Endothelial cell of umbilical vein (primary cell): ENCODE results near the gene PAK6. TPM values are rescaled to one million over a fixed set of nuclear protein-coding genes. Genes with fewer than 3 reads are reported as not detected.

ENCODE experiments used
- Bru-seq: library from RNA; stranded (reverse); fragments of 400-500 nt; gene quantifications from one replicate; lab custom pipeline; 2021; lab: Mats Ljungman, UMichigan
- BruChase-seq, 2 experiments: library from RNA; stranded (reverse); fragments of 400-500 nt; gene quantifications; one replicate each; lab custom pipeline; 2021; lab: Mats Ljungman, UMichigan
- BruUV-seq: library from RNA; stranded (reverse); fragments of 400-500 nt; replicated peaks from 2 replicates; lab custom pipeline; 2021; lab: Mats Ljungman, UMichigan
- CTCF ChIA-PET: fragments of 300-600, 350-600 bp; sonication (Branson Sonifier 250); formaldehyde crosslinking; loops from one replicate; lab custom pipeline; 2021; ENCODE audit warnings: antibody characterized with exemption, inconsistent platforms; lab: Charles Lee
- POLR2A ChIA-PET: fragments of 300-600, 350-600 bp; sonication (Branson Sonifier 250); formaldehyde crosslinking; loops from one replicate; lab custom pipeline; 2021; ENCODE audit warnings: antibody characterized with exemption, inconsistent platforms; lab: Charles Lee
- DNase-seq: peaks from one replicate; pipeline ENCODE4 v3.0.0-alpha.2; 2011; ENCODE audit warnings: low read depth, low spot score
- FAIRE-seq: peaks from 2 replicates; lab custom pipeline; 2011; peaks lifted over from hg19 to GRCh38; lab: Jason Lieb, UNC
- H2AFZ ChIP-seq: 2 replicates; pipeline ENCODE4 v1.6.0; 2012; ENCODE audit warnings: low read depth, low read length, control low read depth, inconsistent platforms
- H3K27ac ChIP-seq: 2 replicates; pipeline ENCODE4 v1.5.1; 2011; ENCODE audit warnings: low read depth, mild to moderate bottlenecking, control low read depth, low read length, moderate library complexity; ENCODE audit not compliant: insufficient read depth
- H3K27me3 ChIP-seq, 2 experiments: 2 replicates each; pipeline versions ENCODE4 v1.6.0 to v1.6.1; 2011; ENCODE audit warnings: low read length in 2 of 2, mixed read lengths in 1 of 2; ENCODE audit not compliant: control insufficient read depth in 2 of 2, insufficient read depth in 2 of 2
- H3K36me3 ChIP-seq, 2 experiments: 2 replicates in 1 of 2; 3 replicates in 1 of 2; pipeline ENCODE4 v1.5.1; 2011; ENCODE audit warnings: low read length in 2 of 2, mild to moderate bottlenecking in 1 of 2, moderate library complexity in 1 of 2; ENCODE audit not compliant: control insufficient read depth in 2 of 2, insufficient read depth in 2 of 2; ENCODE audit errors: extremely low read depth in 1 of 2
- H3K4me1 ChIP-seq: 3 replicates; pipeline ENCODE4 v1.5.1; 2011; ENCODE audit warnings: mild to moderate bottlenecking, low read length; ENCODE audit not compliant: control insufficient read depth, insufficient read depth; ENCODE audit errors: extremely low read depth
- H3K4me2 ChIP-seq: 2 replicates; pipeline ENCODE4 v1.6.1; 2011; ENCODE audit warnings: low read length, control low read depth, mixed read lengths; ENCODE audit not compliant: insufficient read depth
- H3K4me3 ChIP-seq, 3 experiments: fragments of 200-600 bp in 1 of 3; sonication (generic), shearing (Covaris generic) in 1 of 3; replicated peaks in 1 of 3; 2 replicates each; pipeline ENCODE4 v1.5.1; 2011 to 2016; ENCODE audit warnings: control low read depth in 3 of 3, low read length in 3 of 3, mild to moderate bottlenecking in 2 of 3, inconsistent platforms in 1 of 3, low read depth in 1 of 3, moderate library complexity in 1 of 3; ENCODE audit not compliant: insufficient read depth in 1 of 3
- H3K79me2 ChIP-seq: 2 replicates; pipeline ENCODE4 v1.6.0; 2012; ENCODE audit warnings: low read length, inconsistent platforms; ENCODE audit not compliant: control insufficient read depth, insufficient read depth
- H3K9ac ChIP-seq: replicated peaks from 2 replicates; pipeline ENCODE3; 2011; ENCODE audit warnings: low read length, control low read depth; ENCODE audit not compliant: insufficient read depth; ENCODE audit errors: extremely low read depth
- H3K9me1 ChIP-seq: replicated peaks from 3 replicates; pipeline ENCODE4 v1.6.0; 2011; ENCODE audit warnings: mild to moderate bottlenecking, low read length; ENCODE audit not compliant: control insufficient read depth, insufficient read depth; ENCODE audit errors: extremely low read depth
- H3K9me3 ChIP-seq: replicated peaks from 2 replicates; pipeline ENCODE4 v1.5.1; 2012; ENCODE audit warnings: low read length, inconsistent platforms; ENCODE audit not compliant: control insufficient read depth, insufficient read depth
- H4K20me1 ChIP-seq: replicated peaks from 2 replicates; pipeline ENCODE3; 2011; ENCODE audit warnings: mild to moderate bottlenecking, low read length; ENCODE audit not compliant: control insufficient read depth, insufficient read depth; ENCODE audit errors: extremely low read depth
- EZH2 ChIP-seq: IDR thresholded peaks from 2 replicates; pipeline ENCODE4 v1.6.1; 2012; ENCODE audit warnings: borderline replicate concordance, low read depth, mild to moderate bottlenecking, moderate library complexity, low read length, inconsistent platforms; ENCODE audit not compliant: severe bottlenecking
- FOS ChIP-seq: IDR thresholded peaks from 2 replicates; pipeline ENCODE4 v1.6.1; 2011; ENCODE audit warnings: mild to moderate bottlenecking, low read length, moderate library complexity, borderline replicate concordance; ENCODE audit not compliant: insufficient read depth
- GATA2 ChIP-seq: IDR thresholded peaks from 2 replicates; pipeline ENCODE4 v1.7.0; 2011; ENCODE audit warnings: low read depth, mild to moderate bottlenecking, moderate library complexity, mixed read lengths, low read length; ENCODE audit not compliant: insufficient read length, insufficient read depth
- JUN ChIP-seq: IDR thresholded peaks from 2 replicates; pipeline ENCODE4 v1.6.1; 2011; ENCODE audit warnings: borderline replicate concordance, low read depth; ENCODE audit not compliant: insufficient read length, insufficient read depth
- POLR2AphosphoS5 ChIP-seq: IDR thresholded peaks from 2 replicates; pipeline ENCODE4 v1.6.1; 2012; ENCODE audit warnings: low read depth, mild to moderate bottlenecking, control low read depth, low read length, moderate library complexity; ENCODE audit not compliant: insufficient read depth
- dilution Hi-C: fragments of 300-500 bp; cut with MboI; formaldehyde crosslinking; loops from one replicate; pipeline ENCODE4 v1.15.0; 2019; ENCODE audit warnings: low sequenced_read_pairs; ENCODE audit not compliant: extremely low pct_ligation_motif_present
- intact Hi-C: fragments of 100-400 bp; cut with micrococcal nuclease; formaldehyde crosslinking; loops from one replicate; pipeline ENCODE4 v1.10.0; 2022
- long read RNA-seq: library from polyadenylated mRNA; stranded (forward); transcript quantifications from one replicate; pipeline ENCODE4 v2.0.0, GENCODE V29; 2021
- polyA minus RNA-seq, 3 experiments: library from RNA; depleted of rRNA, polyadenylated mRNA; stranded (reverse); fragments of >200 nt; gene quantifications; 1 replicate in 1 of 3; 2 replicates in 2 of 3; pipeline ENCODE4 v1.2.3, GENCODE V29; 2011
- polyA plus RNA-seq, 4 experiments: library from polyadenylated mRNA; depleted of rRNA in 3 of 4; stranded (reverse) in 3 of 4; unstranded in 1 of 4; fragments of >200 nt; gene quantifications; 2 replicates each; pipeline versions ENCODE4 v1.2.1 to v1.2.3, GENCODE V29; 2011 to 2012; ENCODE audit warnings: missing spikeins in 1 of 4
- total RNA-seq: library from RNA; stranded (reverse); gene quantifications from 2 replicates; pipeline ENCODE4 v1.2.3, GENCODE V29; 2021

PAK6 gene
- total RNA-seq (not detected in 2 replicates), polyA plus RNA-seq (not detected in 2 replicates), polyA minus RNA-seq (not detected in 2 replicates), Bru-seq, nascent RNA (not detected), BruChase-seq, experiment 1, labeled RNA remaining after a 6-hour chase (percentile 18 among the genes with signal in this experiment), BruChase-seq, experiment 2, labeled RNA remaining after a 2-hour chase (percentile 24 among the genes with signal in this experiment)
- not detected in 2 replicates for polyA plus RNA-seq (2011; cell fraction: cytosol; rRNA removed)
- polyA plus RNA-seq (2011; cell fraction: nucleus; rRNA removed) = not detected in 2 replicates
- polyA plus RNA-seq (2012) = not detected in 2 replicates
- not detected for polyA minus RNA-seq (2011; cell fraction: cytosol; rRNA and poly(A)+ RNA removed)
- not detected in 2 replicates for polyA minus RNA-seq (2011; cell fraction: nucleus; rRNA and poly(A)+ RNA removed)
- long read RNA-seq = 0 reads

DNA sequence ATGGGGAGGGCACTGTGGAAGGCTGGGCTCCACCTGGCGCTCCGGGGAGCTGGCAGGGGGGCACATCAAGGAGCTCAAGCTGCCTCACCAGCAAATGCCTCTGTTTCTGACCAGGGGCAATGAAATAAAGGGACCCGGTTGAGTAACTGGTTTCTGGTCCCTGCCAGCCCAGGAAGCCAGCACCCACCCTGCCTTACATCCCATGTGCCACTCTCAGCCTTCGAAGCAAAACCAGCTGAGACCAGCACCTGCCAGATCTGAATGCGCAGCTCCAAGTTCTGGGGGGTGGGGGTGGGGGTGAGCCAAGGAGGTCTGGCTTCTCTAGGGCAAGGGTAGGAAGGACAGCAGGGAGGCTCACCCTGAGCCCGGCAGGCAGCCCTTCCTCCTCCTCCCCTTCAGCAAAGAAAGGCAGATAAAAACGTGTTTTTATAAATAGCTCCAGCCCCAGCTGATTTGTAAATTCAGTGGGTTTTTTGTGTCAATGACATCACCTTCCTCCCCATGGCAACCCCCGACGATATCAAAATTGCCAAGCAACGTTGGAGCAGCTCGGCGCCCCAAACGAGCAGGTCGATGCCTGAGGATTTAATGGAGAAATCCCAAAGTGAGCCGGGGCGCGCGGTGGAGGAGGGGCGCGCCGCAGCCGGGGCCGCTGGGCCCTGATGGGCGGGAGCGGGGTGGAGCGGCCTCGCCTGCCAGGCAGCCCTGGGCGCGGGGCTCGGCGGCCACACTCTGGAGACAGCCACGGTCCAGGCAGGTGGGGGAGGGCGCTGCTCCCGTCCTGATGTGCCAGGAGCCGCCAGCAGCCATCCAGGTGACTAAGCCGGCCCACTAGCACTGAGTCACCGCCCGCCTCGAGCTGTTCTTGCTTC lies at the start of gene PAK6:
Gene PAK6, plus strand, starts transcription at position 532 of the 872 bp plus-strand sequence. CDS start 25,723 bp downstream, outside the sequence.
- peak within 1 kb of the TSS; percentile 52 for H2AFZ ChIP-seq
- BruUV-seq = no TSS peak
- H3K36me3 ChIP-seq = no peaks in the 10 kb centered on the region
- H3K27ac ChIP-seq = no peak within 1 kb of the TSS
- H3K79me2 ChIP-seq = no peaks in the 10 kb centered on the region
- H3K9me1 ChIP-seq = no peaks in the 10 kb centered on the region
- H3K27me3 ChIP-seq = peaks cover 10 to 14% of the 10 kb centered on the region in 2 experiments
- H4K20me1 ChIP-seq = no peaks in the 10 kb centered on the region
- peak within 1 kb of the TSS in 2 of 3 experiments; percentile 13 to 37 for H3K4me3 ChIP-seq
- peak within 1 kb of the TSS; percentile 19 for H3K9ac ChIP-seq
- CTCF ChIA-PET = interaction anchor here (0.8 to 7.9 kb wide), 13 partner anchors 8 to 132 kb away, joined by 3 to 63 read pairs (median 3); no protein-coding TSS in a partner anchor
- H3K4me2 ChIP-seq = peak within 1 kb of the TSS; percentile 47
- dilution Hi-C loops = no loop called here
- TF ChIP-seq GATA2 (no peak), EZH2 (peak; percentile 49)
- POLR2A ChIA-PET = interaction anchor here (0.6 kb wide), 1 partner anchor 163 kb away, joined by 4 read pairs; no protein-coding TSS in a partner anchor
- intact Hi-C loops = loop anchor here (1.0 kb wide), 1 partner anchor 36 kb away; no protein-coding TSS in a partner anchor
- peaks cover 4% of the 10 kb centered on the region for H3K4me1 ChIP-seq
- FAIRE-seq = peak; percentile 28
- no peaks in the 10 kb centered on the region for H3K9me3 ChIP-seq
- DNase-seq = peak; percentile 11

- DNase-seq (peak; percentile 59), FAIRE-seq (no peak)
- dilution Hi-C loops = no loop called here
- peaks cover 0 to 18% of the 10 kb centered on the region in 2 experiments for H3K36me3 ChIP-seq
- no peaks in the 10 kb centered on the region for H4K20me1 ChIP-seq
- no peaks in the 10 kb centered on the region for H3K27me3 ChIP-seq
- no peak overlapping the region for H3K9ac ChIP-seq
- no peaks in the 10 kb centered on the region for H3K9me1 ChIP-seq
- intact Hi-C loops = no loop called here
- H3K4me1 ChIP-seq = no peaks in the 10 kb centered on the region
- ChIA-PET CTCF (no interaction called here), POLR2A (no interaction called here)
- no peak overlapping the region for H3K4me3 ChIP-seq
- H3K27ac ChIP-seq = peak overlapping the region; percentile 58
- no peaks in the 10 kb centered on the region for H3K9me3 ChIP-seq
- H3K79me2 ChIP-seq = peaks cover 39% of the 10 kb centered on the region
- TF ChIP-seq POLR2AphosphoS5 = peak; percentile 33
- TF ChIP-seq FOS = peak; percentile 62
- peak; percentile 69 for TF ChIP-seq JUN
- no peak for TF ChIP-seq EZH2
- no peak overlapping the region for H3K4me2 ChIP-seq
- no TSS peak for BruUV-seq
- no peak overlapping the region for H2AFZ ChIP-seq
Measured at GRCh38 chr15:40190591-40190990, 48.3 kb upstream of the PAK6 start.
